ENCODE data around the gene MED1.

GRCh38 chr17:39461113-39461925 lies 10.3 kb upstream of the MED1 start, which contains the start of gene CDK12:
- TF ChIP-seq POLR2AphosphoS5 (IDR thresholded peaks at IDR 0.05; ENCODE audit: low read depth, low read length) (peak; percentile 98), POLR2A (IDR thresholded peaks at IDR 0.05; ENCODE audit: low read depth, low read length) (peak; percentile 98)

All from GM12892 (cell line).